Keratinocyte (primary cell): ENCODE data around the gene NDUFAF2. TPM values are rescaled to one million over a fixed set of nuclear protein-coding genes. Genes with fewer than 3 reads are reported as not detected.

ENCODE experiments used
- DNase-seq: peaks from one replicate; pipeline ENCODE4 v3.0.0-alpha.2; 2011; ENCODE audit warnings: low read depth, missing footprints, low spot score
- FAIRE-seq: peaks from 2 replicates; lab custom pipeline; 2011; peaks lifted over from hg19 to GRCh38; lab: Jason Lieb, UNC
- H2AFZ ChIP-seq: 2 replicates; pipeline ENCODE4 v1.6.0; 2012; ENCODE audit warnings: low read length, control low read depth, inconsistent platforms; ENCODE audit not compliant: control insufficient read depth
- H3K27ac ChIP-seq: 2 replicates; pipeline ENCODE4 v1.5.1; 2011; ENCODE audit warnings: low read length; ENCODE audit not compliant: control insufficient read depth, insufficient read depth
- H3K27me3 ChIP-seq: 3 replicates; pipeline ENCODE4 v1.6.0; 2011; ENCODE audit warnings: low read length; ENCODE audit not compliant: control insufficient read depth, insufficient read depth; ENCODE audit errors: extremely low read depth
- H3K36me3 ChIP-seq, 2 experiments: 2 replicates in 1 of 2; 3 replicates in 1 of 2; pipeline ENCODE4 v1.5.1; 2011; ENCODE audit warnings: low read length in 2 of 2, mild to moderate bottlenecking in 1 of 2; ENCODE audit not compliant: control insufficient read depth in 2 of 2, insufficient read depth in 2 of 2; ENCODE audit errors: extremely low read depth in 1 of 2
- H3K4me1 ChIP-seq: 3 replicates; pipeline ENCODE4 v1.5.1; 2011; ENCODE audit warnings: low read length; ENCODE audit not compliant: control insufficient read depth, insufficient read depth; ENCODE audit errors: extremely low read depth
- H3K4me2 ChIP-seq: 3 replicates; pipeline ENCODE4 v1.6.0; 2011; ENCODE audit warnings: low read depth, low read length; ENCODE audit not compliant: control insufficient read depth, insufficient read depth; ENCODE audit errors: extremely low read depth
- H3K4me3 ChIP-seq, 3 experiments: fragments of 200-600 bp in 1 of 3; sonication (generic) in 1 of 3; 2 replicates in 2 of 3; 3 replicates in 1 of 3; pipeline ENCODE4 v1.5.1; 2011 to 2016; ENCODE audit warnings: low read length in 3 of 3, mild to moderate bottlenecking in 3 of 3, control low read depth in 2 of 3, inconsistent platforms in 1 of 3, low read depth in 1 of 3, mixed read lengths in 1 of 3, mixed run types in 1 of 3, moderate library complexity in 1 of 3; ENCODE audit not compliant: control insufficient read depth in 2 of 3, insufficient read depth in 2 of 3; ENCODE audit errors: extremely low read depth in 1 of 3
- H3K79me2 ChIP-seq: 2 replicates; pipeline ENCODE4 v1.6.0; 2012; ENCODE audit warnings: low read length; ENCODE audit not compliant: control insufficient read depth, insufficient read depth
- H3K9ac ChIP-seq: 3 replicates; pipeline ENCODE4 v1.6.0; 2011; ENCODE audit warnings: low read length; ENCODE audit not compliant: control insufficient read depth, insufficient read depth; ENCODE audit errors: extremely low read depth
- H3K9me1 ChIP-seq: 3 replicates; pipeline ENCODE4 v1.6.0; 2011; ENCODE audit warnings: low read length; ENCODE audit not compliant: control insufficient read depth, insufficient read depth; ENCODE audit errors: extremely low read depth
- H3K9me3 ChIP-seq: 2 replicates; pipeline ENCODE4 v1.5.1; 2012; ENCODE audit warnings: low read depth, low read length; ENCODE audit not compliant: control insufficient read depth
- H4K20me1 ChIP-seq: 3 replicates; pipeline ENCODE4 v1.6.0; 2011; ENCODE audit warnings: low read length; ENCODE audit not compliant: control insufficient read depth, insufficient read depth; ENCODE audit errors: extremely low read depth
- CTCF ChIP-seq, 3 experiments: IDR thresholded peaks in 1 of 3; conservative IDR thresholded peaks in 1 of 3; optimal IDR thresholded peaks in 1 of 3; 2 replicates in 2 of 3; 3 replicates in 1 of 3; pipeline versions ENCODE3 to v1.5.1; 2011; ENCODE audit warnings: low read length in 3 of 3, mild to moderate bottlenecking in 3 of 3, moderate library complexity in 2 of 3, control low read depth in 1 of 3, inconsistent platforms in 1 of 3; ENCODE audit not compliant: insufficient read depth in 2 of 3; ENCODE audit errors: extremely low read depth in 1 of 3
- EZH2 ChIP-seq: IDR thresholded peaks from one replicate; pipeline ENCODE4 v1.6.1; 2012; ENCODE audit warnings: inconsistent platforms, mild to moderate bottlenecking, low read length, moderate library complexity
- dilution Hi-C: fragments of 300-500 bp; cut with MboI; formaldehyde crosslinking; loops from one replicate; pipeline ENCODE4 v1.7.0; 2020; ENCODE audit warnings: low sequenced_read_pairs; ENCODE audit not compliant: extremely low pct_ligation_motif_present
- polyA plus RNA-seq, 5 experiments: library from polyadenylated mRNA; depleted of rRNA in 3 of 5; stranded (reverse) in 3 of 5; stranded (forward) in 1 of 5; unstranded in 1 of 5; fragments of >200 nt; gene quantifications; 1 replicate in 1 of 5; 2 replicates in 3 of 5; 3 replicates in 1 of 5; pipeline versions ENCODE4 v1.2.1 to v1.2.3, GENCODE V29; 2011 to 2012; ENCODE audit warnings: missing spikeins in 2 of 5, low read depth in 1 of 5, low replicate concordance in 1 of 5

NDUFAF2 gene
- polyA plus RNA-seq, 1 donor (not counting 4 experiments of a cell fraction or from before 2014, with no cell fraction given) = 62.3 TPM

GRCh38 chr5:61044545-61044944 lies 99.5 kb downstream of the NDUFAF2 start:
- no peak overlapping the region for H3K4me2 ChIP-seq
- peaks cover 4% of the 10 kb centered on the region for H3K79me2 ChIP-seq
- no peaks in the 10 kb centered on the region for H4K20me1 ChIP-seq
- FAIRE-seq (no peak), DNase-seq (no peak)
- H3K4me3 ChIP-seq = no peak overlapping the region
- TF ChIP-seq CTCF (optimal IDR thresholded peaks at IDR 0.05 in 1 of 3, IDR thresholded peaks at IDR 0.05 in 1 of 3, conservative IDR thresholded peaks at IDR 0.05 in 1 of 3; ENCODE audit: extremely low read depth in 1 of 3, insufficient read depth in 2 of 3, low read length in 3 of 3) (no peak), EZH2 (no peak)
- H3K4me1 ChIP-seq = peaks cover 15% of the 10 kb centered on the region
- H3K9me1 ChIP-seq = no peaks in the 10 kb centered on the region
- H3K36me3 ChIP-seq = no peaks in the 10 kb centered on the region
- H3K27ac ChIP-seq = no peak overlapping the region
- H3K27me3 ChIP-seq = no peaks in the 10 kb centered on the region
- no peak overlapping the region for H3K9ac ChIP-seq
- dilution Hi-C loops = no loop called here
- H2AFZ ChIP-seq = no peak overlapping the region
- H3K9me3 ChIP-seq = no peaks in the 10 kb centered on the region

- Histone ChIP-seq H2AFZ (no peak overlapping the region), H3K4me1 (peaks cover 32% of the 10 kb centered on the region), H3K36me3 (no peaks in the 10 kb centered on the region), H3K4me3 (no peak overlapping the region), H3K9ac (no peak overlapping the region), H3K27ac (no peak overlapping the region), H3K27me3 (no peaks in the 10 kb centered on the region), H3K9me1 (no peaks in the 10 kb centered on the region), H3K9me3 (no peaks in the 10 kb centered on the region), H3K79me2 (peaks cover 5% of the 10 kb centered on the region), H4K20me1 (no peaks in the 10 kb centered on the region), H3K4me2 (no peak overlapping the region)
- no peak for DNase-seq
- TF ChIP-seq EZH2 = no peak
- no peak for TF ChIP-seq CTCF (optimal IDR thresholded peaks at IDR 0.05 in 1 of 3, IDR thresholded peaks at IDR 0.05 in 1 of 3, conservative IDR thresholded peaks at IDR 0.05 in 1 of 3; ENCODE audit: extremely low read depth in 1 of 3, insufficient read depth in 2 of 3, low read length in 3 of 3)
- no peak for FAIRE-seq
- dilution Hi-C loops = no loop called here
These were observed 102.3 kb downstream of the NDUFAF2 start for GRCh38 chr5:61047346-61047745.
